CD14-positive monocyte (primary cell): ENCODE data around the gene EAPP. TPM values are rescaled to one million over a fixed set of nuclear protein-coding genes. Genes with fewer than 3 reads are reported as not detected.
A peak's percentile ranks its signal among the peaks of the same experiment; 100 is the strongest.

ENCODE experiments used
- DNase-seq, 3 donors: peaks; one replicate each; pipeline ENCODE4 v3.0.0-alpha.2; 2011 to 2022
- H2AFZ ChIP-seq: 2 replicates; pipeline ENCODE4 v1.6.0; 2012; ENCODE audit warnings: mild to moderate bottlenecking, low read depth, low read length, inconsistent platforms; ENCODE audit not compliant: insufficient read depth, poor library complexity, severe bottlenecking
- H3K27ac ChIP-seq, 2 donors: 1 replicate in 1 of 2; 2 replicates in 1 of 2; pipeline ENCODE4 v1.5.1; 2012 to 2013; ENCODE audit warnings: low read length in 2 of 2, control low read depth in 1 of 2, inconsistent platforms in 1 of 2, low read depth in 1 of 2, mild to moderate bottlenecking in 1 of 2
- H3K27me3 ChIP-seq, 2 donors: one replicate each; pipeline versions ENCODE4 v1.6.0 to v1.6.1; 2011 to 2013; ENCODE audit warnings: low read length in 2 of 2; ENCODE audit not compliant: control insufficient read depth in 2 of 2, insufficient read depth in 2 of 2
- H3K36me3 ChIP-seq, 2 donors: replicated peaks in 1 of 2; 1 replicate in 1 of 2; 2 replicates in 1 of 2; pipeline versions ENCODE4 v1.5.1 to v1.6.1; 2012 to 2013; ENCODE audit warnings: low read length in 2 of 2, control low read depth in 1 of 2, inconsistent platforms in 1 of 2, mild to moderate bottlenecking in 1 of 2; ENCODE audit not compliant: insufficient read depth in 2 of 2, control insufficient read depth in 1 of 2
- H3K4me1 ChIP-seq, 2 donors: 1 replicate in 1 of 2; 2 replicates in 1 of 2; pipeline versions ENCODE4 v1.5.1 to v1.6.1; 2012 to 2013; ENCODE audit warnings: low read length in 2 of 2, control low read depth in 1 of 2, inconsistent platforms in 1 of 2, mild to moderate bottlenecking in 1 of 2, moderate library complexity in 1 of 2; ENCODE audit not compliant: insufficient read depth in 2 of 2, control insufficient read depth in 1 of 2
- H3K4me2 ChIP-seq: replicated peaks from 2 replicates; pipeline ENCODE3; 2012; ENCODE audit warnings: low read length, moderate library complexity, mild to moderate bottlenecking; ENCODE audit not compliant: poor library complexity, severe bottlenecking; ENCODE audit errors: extremely low read depth
- H3K4me3 ChIP-seq, 3 experiments: fragments of 200-600 bp in 1 of 3; sonication (generic) in 1 of 3; replicated peaks in 1 of 3; 1 replicate in 2 of 3; 2 replicates in 1 of 3; pipeline ENCODE4 v1.5.1; 2011 to 2013; ENCODE audit warnings: low read length in 3 of 3, mild to moderate bottlenecking in 3 of 3, control low read depth in 2 of 3, low read depth in 2 of 3, inconsistent platforms in 1 of 3, moderate library complexity in 1 of 3
- H3K79me2 ChIP-seq: 2 replicates; pipeline ENCODE4 v1.6.0; 2012; ENCODE audit warnings: mild to moderate bottlenecking, control low read depth, inconsistent platforms, low read length, moderate library complexity; ENCODE audit not compliant: insufficient read depth
- H3K9ac ChIP-seq: 2 replicates; pipeline ENCODE4 v1.6.0; 2017; ENCODE audit warnings: low read length, mild to moderate bottlenecking; ENCODE audit not compliant: insufficient read depth, poor library complexity, severe bottlenecking
- H3K9me3 ChIP-seq, 2 donors: replicated peaks in 1 of 2; 1 replicate in 1 of 2; 2 replicates in 1 of 2; pipeline versions ENCODE4 v1.5.1 to v1.6.1; 2012 to 2013; ENCODE audit warnings: low read length in 2 of 2, control low read depth in 1 of 2; ENCODE audit not compliant: control insufficient read depth in 1 of 2, insufficient read depth in 1 of 2
- H4K20me1 ChIP-seq: 2 replicates; pipeline ENCODE4 v1.6.0; 2012; ENCODE audit warnings: mild to moderate bottlenecking, low read length, control low read depth, moderate library complexity; ENCODE audit not compliant: insufficient read depth
- H3K27ac Mint-ChIP-seq, 7 donors: one replicate each; pipeline ENCODE4 v1.8.0; 2020; ENCODE audit warnings: mild to moderate bottlenecking in 7 of 7, mixed read lengths in 7 of 7, moderate library complexity in 6 of 7, inconsistent platforms in 2 of 7
- H3K27me3 Mint-ChIP-seq, 3 donors: one replicate each; pipeline ENCODE4 v1.8.0; 2021 to 2022; ENCODE audit warnings: low read depth in 3 of 3, mild to moderate bottlenecking in 3 of 3, mixed read lengths in 3 of 3, moderate library complexity in 3 of 3, inconsistent platforms in 1 of 3
- H3K36me3 Mint-ChIP-seq, 2 donors: one replicate each; pipeline ENCODE4 v1.8.0; 2020; ENCODE audit warnings: mixed read lengths in 2 of 2, inconsistent platforms in 1 of 2, mild to moderate bottlenecking in 1 of 2
- H3K4me1 Mint-ChIP-seq: one replicate; pipeline ENCODE4 v1.8.0; 2020; ENCODE audit warnings: mild to moderate bottlenecking, mixed read lengths
- H3K4me3 Mint-ChIP-seq, 2 donors: one replicate each; pipeline ENCODE4 v1.8.0; 2020; ENCODE audit warnings: mild to moderate bottlenecking in 2 of 2, mixed read lengths in 2 of 2, moderate library complexity in 1 of 2
- H3K9me3 Mint-ChIP-seq, 7 donors: one replicate each; pipeline ENCODE4 v1.8.0; 2020 to 2022; ENCODE audit warnings: mixed read lengths in 7 of 7, mild to moderate bottlenecking in 6 of 7, moderate library complexity in 6 of 7, inconsistent platforms in 2 of 7
- CTCF ChIP-seq: fragments of 200-600 bp; IDR thresholded peaks from one replicate; pipeline ENCODE4 v1.8.0; 2022; ENCODE audit warnings: antibody characterized with exemption, mild to moderate bottlenecking
- WGBS: methylation state at CpG from one replicate; pipeline ENCODE4 v1.1.5; 2013; ENCODE audit warnings: missing lambda C conversion rate; ENCODE audit not compliant: insufficient coverage; 5-methylcytosine and 5-hydroxymethylcytosine counted together
- intact Hi-C, 2 donors: fragments of 100-400 bp; cut with micrococcal nuclease; formaldehyde crosslinking; loops; one replicate each; pipeline versions ENCODE4 v1.15.0 to v1.15.1; 2023
- polyA plus RNA-seq, 3 donors: library from polyadenylated mRNA; depleted of rRNA in 1 of 3; unstranded in 2 of 3; stranded (reverse) in 1 of 3; fragments of 300-500 nt in 2 of 3; fragments of >200 nt in 1 of 3; fragmentation: Illumina TruSeq in 2 of 3; gene quantifications; 1 replicate in 2 of 3; 2 replicates in 1 of 3; pipeline ENCODE4 v1.2.3, GENCODE V29; 2012 to 2021

The EAPP gene
- polyA plus RNA-seq, 3 donors: 20.7 to 76.2 (median 70.2) TPM

GRCh38 chr14:34498684-34499412 is 40.7 kb downstream of the EAPP start:
- no peaks in the 10 kb centered on the region for H3K27me3 Mint-ChIP-seq

More at GRCh38 chr14:34498684-34499412, 40.7 kb downstream of the EAPP start:
- H3K27ac Mint-ChIP-seq: no peak overlapping the region
- H3K79me2 ChIP-seq: no peaks in the 10 kb centered on the region
- no peaks in the 10 kb centered on the region for H3K9me3 Mint-ChIP-seq
- peak; percentile 63 for TF ChIP-seq CTCF
- no peak overlapping the region for H2AFZ ChIP-seq
- no peak overlapping the region for H3K4me3 Mint-ChIP-seq
- no CpG with 5 or more reads among the region's 6 CpGs for WGBS
- H3K9me3 ChIP-seq: no peaks in the 10 kb centered on the region
- intact Hi-C loops: loop anchor here (1.0 to 2.0 kb wide), 2 partner anchors 167 to 168 kb away; no protein-coding TSS in a partner anchor
- H3K4me1 ChIP-seq: peaks cover 11 to 14% of the 10 kb centered on the region in 2 donors
- H3K4me1 Mint-ChIP-seq: peaks cover 11% of the 10 kb centered on the region
- H3K9ac ChIP-seq: no peak overlapping the region
- no peak overlapping the region for H3K27ac ChIP-seq
- H3K36me3 ChIP-seq: no peaks in the 10 kb centered on the region
- DNase-seq: peak; percentile 2 to 28 (median 24)
- H3K4me3 ChIP-seq: no peak overlapping the region
- H3K36me3 Mint-ChIP-seq: no peaks in the 10 kb centered on the region
- H3K27me3 ChIP-seq: no peaks in the 10 kb centered on the region
- H3K4me2 ChIP-seq: no peak overlapping the region
- H4K20me1 ChIP-seq: no peaks in the 10 kb centered on the region
